ENCODE measurements around the gene C1orf53.
"Not testable (repeated sequence)": the region's sequence is repeated elsewhere in the genome, so short reads cannot be mapped to it uniquely, and the experiment has no call there.

The C1orf53 gene

GRCh38 chr1:197921235-197922069, 19.0 kb downstream of the C1orf53 start:
- no peak for DNase-seq

- no peak for DNase-seq
Observed at GRCh38 chr1:197922070-197922390, 19.6 kb downstream of the C1orf53 start.

- DNase-seq, result no peak
Observed at GRCh38 chr1:197923038-197923437, 20.6 kb downstream of the C1orf53 start.

GRCh38 chr1:197924516-197925123, 22.2 kb downstream of the C1orf53 start:
- no peak for DNase-seq

- DNase-seq, result no peak
Observed at GRCh38 chr1:197927908-197928665, 25.7 kb downstream of the C1orf53 start.

- DNase-seq, result no peak
Observed at GRCh38 chr1:197928849-197929336, 26.5 kb downstream of the C1orf53 start.

- DNase-seq, result no peak
Observed at GRCh38 chr1:197933016-197933415, 30.6 kb downstream of the C1orf53 start.

- DNase-seq, result no peak
Observed at GRCh38 chr1:197933647-197934046, 31.2 kb downstream of the C1orf53 start.

- no peak for DNase-seq
Observed at GRCh38 chr1:197937381-197937780, 35.0 kb downstream of the C1orf53 start.

GRCh38 chr1:197937892-197938291, 35.5 kb downstream of the C1orf53 start:
- no peak for DNase-seq

- DNase-seq, result not testable (repeated sequence)
Observed at GRCh38 chr1:197939159-197939980, 36.9 kb downstream of the C1orf53 start.

- no peak for DNase-seq
Observed at GRCh38 chr1:197942042-197942441, 39.6 kb downstream of the C1orf53 start.

GRCh38 chr1:197944485-197944884, 42.1 kb downstream of the C1orf53 start:
- DNase-seq, result no peak

GRCh38 chr1:197948926-197949899, 46.8 kb downstream of the C1orf53 start:
- no peak for DNase-seq

- no peak for DNase-seq
Observed at GRCh38 chr1:197951089-197951488, 48.7 kb downstream of the C1orf53 start.

GRCh38 chr1:197951617-197952175, 49.3 kb downstream of the C1orf53 start:
- no peak for DNase-seq

GRCh38 chr1:197953472-197953871, 51.0 kb downstream of the C1orf53 start:
- DNase-seq, result not testable (repeated sequence)

- no peak for DNase-seq
Observed at GRCh38 chr1:197954718-197955418, 52.4 kb downstream of the C1orf53 start.

GRCh38 chr1:197955486-197956394, 53.3 kb downstream of the C1orf53 start:
- no peak for DNase-seq
